SJSA1 (cell line): ENCODE data around the gene GDPD5. TPM values are rescaled to one million over a fixed set of nuclear protein-coding genes. Genes with fewer than 3 reads are reported as not detected.

Experiments used
- DNase-seq, 2 experiments: peaks; one replicate each; pipeline ENCODE4 v3.0.0-alpha.2; 2015 to 2020; ENCODE audit warnings: low spot score in 2 of 2, low read depth in 1 of 2
- H3K27ac ChIP-seq: fragments of 250-450 bp; sonication (Bioruptor Pico); 2 replicates; pipeline ENCODE4 v1.5.1; 2020; ENCODE audit warnings: mild to moderate bottlenecking, moderate library complexity
- H3K27me3 ChIP-seq: fragments of 250-450 bp; sonication (Bioruptor Pico); replicated peaks from 2 replicates; pipeline ENCODE4 v1.5.1; 2020; ENCODE audit warnings: mild to moderate bottlenecking, moderate library complexity
- H3K36me3 ChIP-seq: fragments of 250-450 bp; sonication (Bioruptor Pico); 2 replicates; pipeline ENCODE4 v1.5.1; 2020; ENCODE audit warnings: mild to moderate bottlenecking
- H3K4me1 ChIP-seq: fragments of 250-450 bp; sonication (Bioruptor Pico); replicated peaks from 2 replicates; pipeline ENCODE4 v1.6.1; 2021; ENCODE audit warnings: mild to moderate bottlenecking
- H3K4me3 ChIP-seq: fragments of 250-450 bp; sonication (Bioruptor Pico); 2 replicates; pipeline ENCODE4 v1.5.1; 2020; ENCODE audit warnings: mild to moderate bottlenecking
- H3K9me3 ChIP-seq: fragments of 250-450 bp; sonication (Bioruptor Pico); replicated peaks from 2 replicates; pipeline ENCODE4 v1.5.1; 2020; ENCODE audit warnings: mild to moderate bottlenecking
- total RNA-seq: library from RNA; depleted of rRNA; stranded (reverse); fragments of >200 nt; shearing (Covaris generic); gene quantifications from 2 replicates; pipeline ENCODE4 v1.2.3, GENCODE V29; 2014

Gene GDPD5
- total RNA-seq, 1 experiment from 2014 or later: 2.5 TPM

- no peaks in the 10 kb centered on the region for H3K4me1 ChIP-seq
Observed at GRCh38 chr11:75467311-75467710, 58.4 kb downstream of the GDPD5 start.

GRCh38 chr11:75465701-75466531 is 59.8 kb downstream of the GDPD5 start:
- no peak for DNase-seq

More at GRCh38 chr11:75467311-75467710, 58.4 kb downstream of the GDPD5 start:
- no peak overlapping the region for H3K27ac ChIP-seq
- no peaks in the 10 kb centered on the region for H3K9me3 ChIP-seq
- DNase-seq: no peak
- H3K4me3 ChIP-seq: no peak overlapping the region
- no peaks in the 10 kb centered on the region for H3K27me3 ChIP-seq
- H3K36me3 ChIP-seq: no peaks in the 10 kb centered on the region

DNA sequence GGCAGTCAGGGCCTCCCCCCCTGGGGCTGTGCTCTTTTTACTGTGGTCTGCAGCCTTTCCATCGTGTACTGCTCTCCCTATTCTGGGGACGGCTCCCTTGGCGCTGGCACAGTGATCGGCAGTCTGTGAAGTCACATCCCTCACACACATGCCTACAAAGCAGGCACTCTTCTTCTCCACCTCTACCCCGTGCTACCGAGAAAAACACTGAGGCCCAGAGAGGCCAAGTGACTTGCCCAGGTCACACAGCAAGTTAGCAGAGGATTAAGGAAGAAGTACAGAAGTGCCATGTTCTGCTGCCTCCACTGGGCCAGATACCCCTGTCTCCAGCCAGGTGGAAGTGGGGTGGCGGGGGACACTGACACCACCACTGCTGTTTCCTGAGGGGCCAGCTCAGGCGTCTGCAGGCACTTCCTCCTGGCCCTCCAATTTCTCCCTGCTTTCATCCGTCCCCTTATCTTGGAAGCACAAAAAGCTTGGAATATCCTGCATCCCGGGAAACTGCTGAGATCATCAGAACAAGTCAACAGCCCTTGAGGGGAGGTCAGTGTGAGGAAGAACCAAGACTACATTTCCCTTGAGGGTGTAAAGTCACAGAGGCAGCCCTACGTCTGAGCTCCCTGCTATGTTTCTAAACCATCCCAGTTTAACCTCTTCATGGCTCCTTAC is 62.5 kb downstream of the GDPD5 start:
- no peak for DNase-seq
- H3K9me3 ChIP-seq: no peaks in the 10 kb centered on the region
- no peak overlapping the region for H3K4me3 ChIP-seq
- no peaks in the 10 kb centered on the region for H3K4me1 ChIP-seq
- H3K27me3 ChIP-seq: no peaks in the 10 kb centered on the region
- H3K27ac ChIP-seq: no peak overlapping the region
- no peaks in the 10 kb centered on the region for H3K36me3 ChIP-seq

More at GRCh38 chr11:75465701-75466531, 59.8 kb downstream of the GDPD5 start:
- no peaks in the 10 kb centered on the region for H3K4me1 ChIP-seq
- no peaks in the 10 kb centered on the region for H3K9me3 ChIP-seq
- H3K27me3 ChIP-seq: no peaks in the 10 kb centered on the region
- H3K36me3 ChIP-seq: no peaks in the 10 kb centered on the region
- H3K27ac ChIP-seq: no peak overlapping the region
- no peak overlapping the region for H3K4me3 ChIP-seq

DNA sequence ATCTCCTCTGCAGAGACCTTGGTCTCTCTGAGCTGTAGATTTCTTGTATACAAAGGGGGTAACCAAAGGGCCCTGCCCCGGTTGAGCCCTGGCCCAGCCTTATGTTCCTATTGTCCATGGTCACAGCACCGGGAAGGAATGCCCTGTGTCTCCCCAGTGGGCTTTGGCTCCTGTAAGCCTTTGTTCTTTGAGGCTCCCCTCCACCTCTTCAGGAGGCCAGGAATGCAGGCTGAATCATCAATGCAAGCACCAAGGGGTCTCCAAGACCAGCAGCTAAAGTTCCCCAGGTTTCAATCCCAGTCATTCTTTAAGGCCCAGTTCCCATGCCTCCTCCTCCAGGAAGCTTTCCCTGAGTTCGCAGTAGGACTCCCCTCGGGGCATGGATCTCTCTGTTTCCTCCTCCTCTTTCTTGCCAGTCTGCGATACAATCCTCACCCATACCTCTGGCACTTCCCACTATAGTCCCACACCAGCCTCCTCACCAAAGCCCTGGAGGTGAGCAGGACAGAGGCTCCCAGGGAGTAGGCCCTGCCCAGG is 63.6 kb downstream of the GDPD5 start:
- Histone ChIP-seq H3K4me1 (no peaks in the 10 kb centered on the region), H3K4me3 (no peak overlapping the region), H3K27me3 (no peaks in the 10 kb centered on the region), H3K27ac (no peak overlapping the region), H3K36me3 (no peaks in the 10 kb centered on the region), H3K9me3 (no peaks in the 10 kb centered on the region)
- DNase-seq: no peak

DNA sequence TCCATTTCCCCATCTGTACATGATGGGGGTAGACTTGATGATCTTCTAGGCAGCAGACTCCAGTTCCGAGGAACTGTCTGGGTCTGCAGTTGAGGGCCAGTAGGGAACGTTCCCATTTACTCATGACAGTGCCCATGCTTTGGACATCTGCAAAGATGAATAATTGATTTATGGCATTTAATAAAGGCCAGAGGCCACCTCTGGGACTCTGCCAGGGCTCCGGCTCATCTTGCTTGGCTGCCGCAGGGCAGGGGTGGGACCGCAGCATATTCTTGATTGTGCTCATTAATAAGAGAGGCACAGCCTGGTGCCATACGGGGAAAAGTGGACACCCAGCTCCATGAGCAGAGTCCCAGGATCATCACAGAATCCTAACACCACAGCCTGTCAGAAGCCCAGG is 64.6 kb downstream of the GDPD5 start:
- H3K4me3 ChIP-seq: no peak overlapping the region
- H3K36me3 ChIP-seq: no peaks in the 10 kb centered on the region
- H3K27me3 ChIP-seq: no peaks in the 10 kb centered on the region
- DNase-seq: no peak
- no peaks in the 10 kb centered on the region for H3K9me3 ChIP-seq
- no peaks in the 10 kb centered on the region for H3K4me1 ChIP-seq
- H3K27ac ChIP-seq: no peak overlapping the region

- Histone ChIP-seq H3K9me3 (no peaks in the 10 kb centered on the region), H3K27me3 (no peaks in the 10 kb centered on the region), H3K27ac (no peak overlapping the region), H3K4me3 (no peak overlapping the region), H3K4me1 (no peaks in the 10 kb centered on the region), H3K36me3 (no peaks in the 10 kb centered on the region)
- no peak for DNase-seq
Observed at GRCh38 chr11:75456596-75457183, 69.1 kb downstream of the GDPD5 start.

DNA sequence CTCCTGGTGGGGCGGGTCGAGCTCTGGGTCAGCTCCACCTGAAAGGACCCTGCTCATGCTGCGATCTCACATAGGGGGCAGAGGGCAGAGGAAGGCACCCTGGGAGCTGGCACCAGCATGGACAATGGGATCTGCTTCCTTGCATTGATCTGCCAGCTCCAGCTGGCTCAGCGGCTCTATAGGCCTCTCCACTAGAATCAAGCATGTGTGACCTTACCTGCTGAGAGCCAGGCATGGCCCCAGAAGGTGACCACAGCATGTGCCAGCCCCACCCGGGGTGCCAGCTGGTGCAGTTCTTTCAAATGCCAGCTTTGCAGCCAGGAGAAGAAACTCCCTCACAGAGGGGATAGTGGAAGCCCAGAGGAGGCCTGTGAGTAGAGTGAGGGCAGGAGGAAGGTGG is 70.8 kb downstream of the GDPD5 start:
- H3K4me1 ChIP-seq: no peaks in the 10 kb centered on the region
- H3K9me3 ChIP-seq: no peaks in the 10 kb centered on the region
- no peaks in the 10 kb centered on the region for H3K36me3 ChIP-seq
- no peak for DNase-seq
- H3K27me3 ChIP-seq: no peaks in the 10 kb centered on the region
- H3K27ac ChIP-seq: no peak overlapping the region
- H3K4me3 ChIP-seq: no peak overlapping the region

DNA sequence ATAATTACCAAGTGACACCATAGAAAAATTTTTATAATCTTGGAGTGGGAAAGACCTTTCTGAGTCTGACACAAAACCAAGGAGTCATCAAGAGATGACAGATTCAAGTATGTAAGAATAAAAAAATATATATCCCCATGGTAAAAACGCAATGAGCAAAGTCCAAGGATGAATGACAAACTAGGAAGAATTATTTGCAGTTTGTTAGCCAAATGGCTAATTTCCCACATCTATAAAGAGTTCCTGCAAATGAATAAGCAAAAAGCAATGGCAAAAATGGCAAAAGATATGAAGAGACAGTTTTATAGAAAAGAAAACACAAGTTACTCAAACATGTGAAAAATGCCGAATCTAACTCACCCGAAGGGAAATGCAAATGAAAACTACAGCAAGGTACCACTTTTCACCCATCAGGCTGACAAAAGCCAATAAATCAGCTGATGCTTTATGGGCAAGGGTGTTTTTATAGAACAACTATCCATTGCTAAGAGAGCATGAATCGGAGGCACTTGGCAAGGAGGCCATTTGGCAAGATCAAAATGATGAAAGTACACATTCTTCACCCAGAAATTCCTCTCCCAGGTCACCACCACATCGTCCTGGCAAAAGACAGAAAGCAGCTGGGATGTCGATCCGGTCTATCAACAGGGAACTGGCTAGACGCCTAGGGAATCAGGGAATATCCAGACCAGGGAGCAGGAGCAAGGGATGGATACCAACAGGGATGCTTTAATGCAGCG is 71.7 kb downstream of the GDPD5 start:
- Histone ChIP-seq H3K4me1 (no peaks in the 10 kb centered on the region), H3K9me3 (no peaks in the 10 kb centered on the region), H3K27ac (no peak overlapping the region), H3K36me3 (no peaks in the 10 kb centered on the region), H3K27me3 (no peaks in the 10 kb centered on the region), H3K4me3 (no peak overlapping the region)
- no peak for DNase-seq

DNA sequence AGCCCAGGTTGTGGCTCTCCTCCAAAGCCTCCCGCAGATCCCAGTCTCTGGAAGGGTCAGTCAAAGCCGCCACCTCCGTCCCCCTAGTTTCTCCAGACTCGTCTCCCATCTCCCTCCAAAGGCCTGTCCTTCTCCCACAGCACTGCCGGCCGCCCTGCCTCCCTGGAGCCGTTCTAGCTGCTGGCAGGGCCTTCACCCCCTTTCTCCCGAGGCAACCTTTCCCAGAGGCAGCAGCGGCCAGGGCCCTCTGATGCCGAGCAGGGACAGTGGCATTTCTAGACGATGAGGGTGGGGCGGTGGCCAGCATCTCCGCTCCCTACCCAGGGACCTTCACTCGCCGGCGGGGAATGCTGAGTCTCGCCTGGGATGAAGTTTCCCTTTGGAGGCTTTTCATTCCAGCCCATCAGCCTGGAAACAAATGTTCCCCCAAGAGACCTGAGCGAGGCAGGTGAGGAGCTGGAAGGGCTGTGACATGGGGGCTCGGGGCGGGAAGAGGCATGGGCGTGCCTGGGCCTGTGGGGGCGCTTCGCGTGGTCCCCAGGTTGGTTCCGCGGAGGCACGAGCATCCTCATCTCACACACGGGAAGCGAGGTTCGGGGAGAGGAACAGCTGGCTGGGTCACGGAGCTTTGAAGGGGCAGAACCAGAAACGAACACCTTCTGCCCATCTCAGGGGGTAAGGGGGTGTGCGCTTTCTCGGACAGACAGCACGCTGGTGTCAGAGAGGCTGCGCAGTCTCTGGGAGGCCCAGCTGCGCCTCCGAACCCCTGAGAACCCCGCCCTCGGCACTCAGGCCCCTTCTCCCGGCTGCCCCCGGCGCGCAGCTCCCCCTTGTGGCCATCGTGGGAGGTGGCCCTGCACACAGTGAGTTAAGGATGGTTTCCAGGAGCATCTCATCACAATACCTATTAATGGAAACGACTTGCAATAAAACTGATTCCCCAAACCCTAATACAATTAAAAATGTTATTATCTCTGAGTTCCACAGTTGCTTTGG is 74.6 kb downstream of the GDPD5 start:
- no peaks in the 10 kb centered on the region for H3K9me3 ChIP-seq
- H3K4me1 ChIP-seq: no peaks in the 10 kb centered on the region
- no peaks in the 10 kb centered on the region for H3K27me3 ChIP-seq
- H3K36me3 ChIP-seq: no peaks in the 10 kb centered on the region
- no peak for DNase-seq
- no peak overlapping the region for H3K4me3 ChIP-seq
- H3K27ac ChIP-seq: no peak overlapping the region

- no peaks in the 10 kb centered on the region for H3K4me1 ChIP-seq
- no peak overlapping the region for H3K4me3 ChIP-seq
- no peaks in the 10 kb centered on the region for H3K27me3 ChIP-seq
- no peaks in the 10 kb centered on the region for H3K36me3 ChIP-seq
- no peaks in the 10 kb centered on the region for H3K9me3 ChIP-seq
- no peak for DNase-seq
- no peak overlapping the region for H3K27ac ChIP-seq
Observed at GRCh38 chr11:75450236-75450635, 75.5 kb downstream of the GDPD5 start.

DNA sequence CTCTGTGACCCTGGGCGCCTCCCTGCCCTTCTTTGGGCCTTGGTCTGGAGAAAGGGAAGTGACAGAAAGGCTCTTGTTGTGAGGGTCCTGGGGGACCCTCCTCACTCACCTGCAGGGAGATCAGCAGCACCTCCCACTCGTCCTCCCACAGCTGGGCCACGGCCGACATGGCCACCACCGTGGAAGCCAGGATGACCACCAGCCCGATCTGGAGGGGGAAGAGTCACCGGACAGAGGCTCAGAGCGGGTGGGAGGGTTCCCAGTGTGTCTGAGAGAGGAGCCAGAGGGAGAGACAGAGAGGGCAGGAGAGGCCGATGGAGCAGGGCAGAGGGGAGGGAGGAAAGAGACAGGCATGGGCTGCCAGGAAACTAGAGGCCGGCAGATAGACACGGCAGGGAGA is 76.0 kb downstream of the GDPD5 start:
- no peak overlapping the region for H3K4me3 ChIP-seq
- H3K27ac ChIP-seq: no peak overlapping the region
- H3K36me3 ChIP-seq: no peaks in the 10 kb centered on the region
- no peaks in the 10 kb centered on the region for H3K9me3 ChIP-seq
- DNase-seq: no peak
- no peaks in the 10 kb centered on the region for H3K27me3 ChIP-seq
- no peaks in the 10 kb centered on the region for H3K4me1 ChIP-seq

GRCh38 chr11:75449271-75449670 is 76.5 kb downstream of the GDPD5 start:
- DNase-seq: no peak
- H3K27me3 ChIP-seq: no peaks in the 10 kb centered on the region
- no peak overlapping the region for H3K4me3 ChIP-seq
- no peak overlapping the region for H3K27ac ChIP-seq
- H3K36me3 ChIP-seq: no peaks in the 10 kb centered on the region
- H3K4me1 ChIP-seq: no peaks in the 10 kb centered on the region
- H3K9me3 ChIP-seq: no peaks in the 10 kb centered on the region

GRCh38 chr11:75447415-75447814 is 78.3 kb downstream of the GDPD5 start:
- no peak for DNase-seq
- H3K4me3 ChIP-seq: no peak overlapping the region
- no peaks in the 10 kb centered on the region for H3K27me3 ChIP-seq

More at GRCh38 chr11:75447415-75447814, 78.3 kb downstream of the GDPD5 start:
- Histone ChIP-seq H3K9me3 (no peaks in the 10 kb centered on the region), H3K4me1 (no peaks in the 10 kb centered on the region), H3K36me3 (no peaks in the 10 kb centered on the region), H3K27ac (no peak overlapping the region)
